ENCODE data around the gene RABEP1. TPM values are rescaled to one million over a fixed set of nuclear protein-coding genes. Genes with fewer than 3 reads are reported as not detected.

The RABEP1 gene
- polyA plus RNA-seq, 3 donors: 12.7 to 19.1 (median 13.7) TPM

- intact Hi-C loops (cut with micrococcal nuclease): no loop called here
- no peak overlapping the region for H3K27ac ChIP-seq (ENCODE audit: low read depth in 1 of 2, low read length in 2 of 2)
Observed at GRCh38 chr17:5408186-5408585, 126.1 kb downstream of the RABEP1 start.

DNA sequence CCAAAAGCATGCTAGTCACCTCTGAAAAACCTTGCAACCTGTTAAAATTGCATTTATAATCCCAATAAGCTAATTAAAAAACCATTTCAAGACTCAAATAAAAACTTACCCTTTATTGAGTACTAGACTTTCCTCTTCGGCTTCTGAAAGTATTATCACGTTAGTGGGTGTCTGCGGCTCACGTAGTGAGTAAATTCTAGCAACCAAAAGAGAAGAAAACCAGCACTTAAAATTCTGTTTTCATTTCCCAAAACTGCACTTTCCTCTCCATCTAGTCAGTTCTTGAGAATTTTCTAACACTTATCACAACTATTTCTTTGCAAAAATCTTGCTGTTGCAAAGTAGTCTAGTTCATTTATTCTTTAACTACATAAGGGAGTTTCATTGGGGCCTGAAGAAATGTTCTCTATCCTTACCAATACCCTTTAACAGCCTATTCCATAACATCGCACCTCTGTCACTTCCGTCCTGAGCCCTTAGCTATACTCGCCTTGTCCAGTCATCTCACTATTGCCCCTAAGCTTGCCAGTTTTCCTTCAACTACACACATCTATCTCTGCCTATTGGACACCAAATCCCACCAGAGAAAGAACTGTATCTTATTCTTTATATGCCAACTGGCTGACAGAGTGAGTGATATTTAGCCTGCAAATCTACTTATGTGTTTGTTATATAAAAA lies 128.6 kb downstream of the RABEP1 start:
- H3K9me3 ChIP-seq (replicated peaks in 1 of 2; ENCODE audit: control insufficient read depth in 1 of 2, insufficient read depth in 1 of 2, low read length in 2 of 2): no peaks in the 10 kb centered on the region
- 100% methylated on average over 3 of the region's 7 CpGs for WGBS (ENCODE audit: insufficient coverage)
- Mint-ChIP-seq H3K27ac (peak overlapping the region in 3 of 7 donors; percentile 14 to 36 (median 17)), H3K9me3 (no peaks in the 10 kb centered on the region), H3K4me1 (peaks cover 8% of the 10 kb centered on the region), H3K36me3 (peaks cover 40% of the 10 kb centered on the region in 2 donors), H3K4me3 (no peak overlapping the region), H3K27me3 (ENCODE audit: low read depth in 3 of 3) (no peaks in the 10 kb centered on the region)
- DNase-seq: no peak
- peaks cover 4% of the 10 kb centered on the region for H4K20me1 ChIP-seq (ENCODE audit: insufficient read depth, low read length)
- H2AFZ ChIP-seq (ENCODE audit: insufficient read depth, low read depth, low read length, poor library complexity, severe bottlenecking): no peak overlapping the region
- no peak overlapping the region for H3K4me2 ChIP-seq (replicated peaks; ENCODE audit: extremely low read depth, low read length, poor library complexity, severe bottlenecking)
- peaks cover 17% of the 10 kb centered on the region for H3K79me2 ChIP-seq (ENCODE audit: insufficient read depth, low read length)
- peaks cover 82 to 97% of the 10 kb centered on the region in 2 donors for H3K36me3 ChIP-seq (replicated peaks in 1 of 2; ENCODE audit: control insufficient read depth in 1 of 2, insufficient read depth in 2 of 2, low read length in 2 of 2)
- intact Hi-C loops (cut with micrococcal nuclease): no loop called here
- TF ChIP-seq, protein P1, sequence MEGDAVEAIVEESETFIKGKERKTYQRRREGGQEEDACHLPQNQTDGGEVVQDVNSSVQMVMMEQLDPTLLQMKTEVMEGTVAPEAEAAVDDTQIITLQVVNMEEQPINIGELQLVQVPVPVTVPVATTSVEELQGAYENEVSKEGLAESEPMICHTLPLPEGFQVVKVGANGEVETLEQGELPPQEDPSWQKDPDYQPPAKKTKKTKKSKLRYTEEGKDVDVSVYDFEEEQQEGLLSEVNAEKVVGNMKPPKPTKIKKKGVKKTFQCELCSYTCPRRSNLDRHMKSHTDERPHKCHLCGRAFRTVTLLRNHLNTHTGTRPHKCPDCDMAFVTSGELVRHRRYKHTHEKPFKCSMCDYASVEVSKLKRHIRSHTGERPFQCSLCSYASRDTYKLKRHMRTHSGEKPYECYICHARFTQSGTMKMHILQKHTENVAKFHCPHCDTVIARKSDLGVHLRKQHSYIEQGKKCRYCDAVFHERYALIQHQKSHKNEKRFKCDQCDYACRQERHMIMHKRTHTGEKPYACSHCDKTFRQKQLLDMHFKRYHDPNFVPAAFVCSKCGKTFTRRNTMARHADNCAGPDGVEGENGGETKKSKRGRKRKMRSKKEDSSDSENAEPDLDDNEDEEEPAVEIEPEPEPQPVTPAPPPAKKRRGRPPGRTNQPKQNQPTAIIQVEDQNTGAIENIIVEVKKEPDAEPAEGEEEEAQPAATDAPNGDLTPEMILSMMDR (IDR thresholded peaks at IDR 0.05): no peak
- H3K27ac ChIP-seq (ENCODE audit: low read depth in 1 of 2, low read length in 2 of 2): no peak overlapping the region
- no peaks in the 10 kb centered on the region for H3K27me3 ChIP-seq (ENCODE audit: control insufficient read depth in 2 of 2, insufficient read depth in 2 of 2, low read length in 2 of 2)
- no peak overlapping the region for H3K4me3 ChIP-seq (replicated peaks in 1 of 3; ENCODE audit: low read depth in 2 of 3, low read length in 3 of 3)
- peaks cover 3 to 6% of the 10 kb centered on the region in 2 donors for H3K4me1 ChIP-seq (ENCODE audit: control insufficient read depth in 1 of 2, insufficient read depth in 2 of 2, low read length in 2 of 2)
- H3K9ac ChIP-seq (ENCODE audit: insufficient read depth, low read length, poor library complexity, severe bottlenecking): no peak overlapping the region

More at GRCh38 chr17:5408186-5408585, 126.1 kb downstream of the RABEP1 start:
- Histone ChIP-seq H3K9me3 (replicated peaks in 1 of 2; ENCODE audit: control insufficient read depth in 1 of 2, insufficient read depth in 1 of 2, low read length in 2 of 2) (no peaks in the 10 kb centered on the region), H3K4me2 (replicated peaks; ENCODE audit: extremely low read depth, low read length, poor library complexity, severe bottlenecking) (no peak overlapping the region), H2AFZ (ENCODE audit: insufficient read depth, low read depth, low read length, poor library complexity, severe bottlenecking) (no peak overlapping the region), H3K36me3 (replicated peaks in 1 of 2; ENCODE audit: control insufficient read depth in 1 of 2, insufficient read depth in 2 of 2, low read length in 2 of 2) (peaks cover 89 to 100% of the 10 kb centered on the region in 2 donors), H3K4me3 (replicated peaks in 1 of 3; ENCODE audit: low read depth in 2 of 3, low read length in 3 of 3) (no peak overlapping the region), H3K9ac (ENCODE audit: insufficient read depth, low read length, poor library complexity, severe bottlenecking) (no peak overlapping the region), H3K79me2 (ENCODE audit: insufficient read depth, low read length) (peaks cover 14% of the 10 kb centered on the region), H3K4me1 (ENCODE audit: control insufficient read depth in 1 of 2, insufficient read depth in 2 of 2, low read length in 2 of 2) (no peaks in the 10 kb centered on the region), H4K20me1 (ENCODE audit: insufficient read depth, low read length) (peaks cover 4% of the 10 kb centered on the region), H3K27me3 (ENCODE audit: control insufficient read depth in 2 of 2, insufficient read depth in 2 of 2, low read length in 2 of 2) (no peaks in the 10 kb centered on the region)
- no peak overlapping the region for H3K27ac Mint-ChIP-seq
- H3K9me3 Mint-ChIP-seq: no peaks in the 10 kb centered on the region
- H3K4me1 Mint-ChIP-seq: no peaks in the 10 kb centered on the region
- no peak overlapping the region for H3K4me3 Mint-ChIP-seq
- no peak for DNase-seq
- no CpG with 5 or more reads among the region's 5 CpGs for WGBS (ENCODE audit: insufficient coverage)
- H3K36me3 Mint-ChIP-seq: peaks cover 27 to 42% of the 10 kb centered on the region in 2 donors
- TF ChIP-seq, protein P1 (IDR thresholded peaks at IDR 0.05): no peak
- no peaks in the 10 kb centered on the region for H3K27me3 Mint-ChIP-seq (ENCODE audit: low read depth in 3 of 3)
